Fibroblast of pulmonary artery (primary cell): Measurements from ENCODE around the gene NR2E1.

Source experiments
- DNase-seq: peaks from one replicate; pipeline ENCODE4 v3.0.0-alpha.2; 2010; ENCODE audit warnings: low read depth
- H3K4me3 ChIP-seq: replicated peaks from 2 replicates; pipeline ENCODE4 v1.5.1; 2011; ENCODE audit warnings: low read depth, mild to moderate bottlenecking, control low read depth, low read length, moderate library complexity
- CTCF ChIP-seq: IDR thresholded peaks from 2 replicates; pipeline ENCODE4 v1.5.1; 2011; ENCODE audit warnings: mild to moderate bottlenecking, control low read depth, low read length, inconsistent platforms; ENCODE audit errors: missing control alignments

The NR2E1 gene

DNA sequence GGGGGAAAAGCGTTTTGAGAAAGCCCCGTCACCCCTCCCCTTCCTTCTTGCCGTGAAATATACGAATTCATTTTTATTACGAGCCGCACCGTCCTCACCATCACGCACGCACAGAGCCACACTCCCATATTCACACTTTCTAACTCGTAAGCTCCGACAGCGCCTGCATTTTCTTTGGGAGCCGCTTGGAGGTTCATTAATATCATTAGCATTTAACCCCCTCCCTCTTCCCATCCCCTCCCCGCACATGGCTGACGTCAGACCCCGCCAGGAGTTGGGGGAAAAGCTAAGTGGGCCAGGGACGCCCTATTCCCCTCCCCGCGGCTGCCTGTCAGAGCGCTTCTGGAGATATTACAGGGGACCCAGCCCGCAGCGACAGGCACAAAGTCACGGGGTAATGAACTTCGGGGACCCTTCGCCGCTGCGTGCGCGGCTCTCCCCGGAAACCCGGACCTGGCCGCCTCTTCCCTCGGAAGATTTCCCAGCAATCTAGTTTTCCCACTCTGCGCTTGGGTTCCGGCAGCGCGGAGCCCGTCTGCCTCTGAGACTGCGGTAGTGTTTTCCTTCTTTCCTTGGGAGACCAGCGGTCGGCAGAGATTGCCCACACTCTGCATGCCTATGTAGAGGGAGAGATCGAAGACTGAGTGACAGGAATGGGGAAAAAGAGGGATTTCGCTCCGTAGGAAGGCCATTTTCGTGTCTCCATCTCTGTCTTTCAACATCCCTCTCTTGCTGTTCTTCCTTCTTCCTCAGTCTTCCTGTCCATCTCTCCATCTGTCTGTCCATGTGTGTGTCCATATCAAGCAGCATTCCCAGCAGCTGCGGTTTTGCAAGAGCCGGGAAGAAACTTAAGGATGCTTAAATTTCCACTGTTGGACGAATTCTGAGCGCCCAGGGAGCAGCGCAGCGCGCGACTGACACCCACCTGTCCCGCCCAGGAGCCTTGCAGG lies at the start of gene NR2E1:
Gene NR2E1 (plus strand): TSS at position 309 of the 950 bp plus-strand sequence. CDS start 744 bp downstream, outside the sequence.
- no peak for TF ChIP-seq CTCF
- H3K4me3 ChIP-seq: no peak within 1 kb of the TSS
- no peak for DNase-seq

GRCh38 chr6:108116546-108117426 lies 49.0 kb upstream of the NR2E1 start:
- no peak overlapping the region for H3K4me3 ChIP-seq
- no peak for DNase-seq
- TF ChIP-seq CTCF: no peak

GRCh38 chr6:108117427-108118358 lies 48.1 kb upstream of the NR2E1 start:
- TF ChIP-seq CTCF: no peak
- peak overlapping the region; percentile 57 for H3K4me3 ChIP-seq
- no peak for DNase-seq

DNA sequence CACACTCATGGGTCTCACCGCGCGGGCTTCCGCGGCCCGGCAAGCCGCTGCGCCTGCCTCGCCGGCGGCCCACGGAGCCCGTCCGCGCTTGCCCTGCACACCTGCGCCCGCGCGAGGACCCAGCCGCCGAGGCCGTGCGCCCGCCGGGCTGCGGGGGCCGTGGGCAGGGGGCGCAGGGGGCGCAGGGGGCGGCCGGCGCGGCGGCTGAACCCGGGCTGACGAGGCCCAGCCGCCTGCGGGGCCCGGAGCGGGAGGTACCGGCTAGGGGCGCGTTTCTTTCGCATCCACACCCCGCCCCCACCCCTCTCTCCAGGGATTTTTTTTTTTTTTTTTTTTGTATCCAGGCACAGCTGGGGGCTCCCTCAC lies 47.5 kb upstream of the NR2E1 start:
- TF ChIP-seq CTCF: no peak
- DNase-seq: no peak
- peak overlapping the region; percentile 57 for H3K4me3 ChIP-seq

DNA sequence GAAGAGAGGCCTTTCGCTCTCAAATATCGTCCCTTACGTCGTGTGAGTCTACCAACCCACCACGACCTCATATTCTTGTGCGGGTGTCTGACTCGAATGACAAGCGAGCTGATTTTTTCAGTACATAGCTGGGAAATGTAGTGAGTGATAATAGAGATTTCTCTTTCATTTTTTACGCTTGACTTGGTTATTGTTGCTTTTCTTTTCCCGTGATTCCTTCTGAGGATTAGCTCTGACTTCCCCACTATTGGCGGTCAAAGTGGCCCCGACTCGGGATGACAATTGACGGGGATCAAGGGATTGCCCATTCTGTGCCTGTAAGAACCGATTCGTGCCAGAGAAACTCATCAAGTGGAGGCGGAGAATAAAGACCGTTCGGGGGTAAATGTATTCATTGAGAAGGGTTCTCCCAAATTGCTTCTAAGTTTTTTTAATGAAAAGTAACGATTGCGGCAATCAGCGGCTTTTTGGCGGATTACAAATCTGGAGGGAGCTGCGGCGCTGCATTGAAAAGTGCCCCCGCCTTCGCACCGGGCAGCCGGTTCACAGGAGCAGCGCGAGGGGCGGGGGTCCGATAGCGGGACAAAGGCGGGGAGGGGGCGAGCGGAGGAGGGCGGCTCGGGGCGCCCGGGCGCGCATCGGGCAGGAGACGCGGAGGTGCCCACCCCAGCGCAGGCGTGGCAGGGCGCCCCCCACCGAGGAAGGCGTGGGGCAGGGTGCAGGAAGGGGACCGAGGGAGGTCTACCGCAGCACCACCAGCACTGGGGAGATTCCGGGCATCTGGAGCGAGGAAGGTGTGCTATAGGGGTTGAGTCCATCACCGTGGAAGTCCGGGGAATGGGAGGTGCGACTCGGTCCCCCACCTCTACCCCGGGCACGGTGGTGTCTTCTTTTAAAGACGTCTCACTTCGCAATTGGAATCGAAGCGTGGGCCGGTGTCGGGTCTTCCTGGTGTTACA lies 46.7 kb upstream of the NR2E1 start:
- no peak for TF ChIP-seq CTCF
- no peak for DNase-seq
- peak overlapping the region; percentile 41 for H3K4me3 ChIP-seq

DNA sequence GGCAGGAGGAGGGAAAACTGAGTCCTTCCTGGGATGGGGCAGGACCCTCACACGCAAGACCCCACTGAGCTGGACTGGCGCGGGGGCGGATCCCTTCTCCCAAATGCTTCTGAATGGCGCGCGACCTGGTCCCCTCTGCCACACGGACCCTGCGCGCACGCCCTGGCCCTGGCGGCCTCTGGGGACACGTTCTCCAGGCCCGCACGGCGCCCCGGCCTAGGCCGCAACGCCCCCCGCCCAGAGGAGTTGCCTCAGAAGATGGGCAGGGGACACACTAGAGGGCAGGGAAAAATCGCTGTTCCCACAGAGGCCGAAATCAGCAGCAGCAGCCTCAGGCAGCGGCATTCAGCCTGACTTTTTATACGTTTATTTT lies 46.1 kb upstream of the NR2E1 start:
- no peak for DNase-seq
- no peak overlapping the region for H3K4me3 ChIP-seq
- no peak for TF ChIP-seq CTCF
